Neural progenitor cell (in vitro differentiated cells): ENCODE data around the gene CSDE1.

Experiments
- EZH2 ChIP-seq: fragments of 200-600 bp; sonication (generic); IDR thresholded peaks from 2 replicates; pipeline ENCODE4 v1.6.1; 2017; ENCODE audit warnings: antibody characterized with exemption, mild to moderate bottlenecking, moderate library complexity
- EZH2phosphoT487 ChIP-seq: fragments of 200-600 bp; sonication (generic); IDR thresholded peaks from 2 replicates; pipeline ENCODE4 v1.6.1; 2017; ENCODE audit warnings: antibody characterized with exemption
- TF ChIP-seq, protein P1 (sequence below): fragments of 200-600 bp; sonication (generic); IDR thresholded peaks from 2 replicates; pipeline ENCODE4 v1.5.1; 2017; ENCODE audit warnings: antibody characterized with exemption, mild to moderate bottlenecking

DNA sequence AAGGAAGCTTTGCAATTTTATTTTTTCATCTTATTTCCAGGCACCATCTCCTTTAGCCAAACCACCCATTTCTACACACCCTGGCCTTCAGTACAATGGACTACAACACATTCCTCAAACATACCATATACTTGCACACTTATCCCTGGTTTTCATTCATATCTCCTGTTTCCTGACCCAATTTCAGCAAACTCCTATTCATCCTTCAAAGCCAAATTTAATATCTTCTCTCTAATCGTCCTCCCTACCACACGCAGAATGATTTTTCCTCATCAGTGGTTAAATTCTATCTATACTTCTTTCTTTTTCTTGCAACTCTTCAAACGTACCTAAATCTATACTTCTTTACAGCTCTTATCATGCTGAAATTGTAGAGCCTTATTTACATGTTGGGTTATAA, 90.8 kb downstream of the CSDE1 start:
- TF ChIP-seq, protein P1, sequence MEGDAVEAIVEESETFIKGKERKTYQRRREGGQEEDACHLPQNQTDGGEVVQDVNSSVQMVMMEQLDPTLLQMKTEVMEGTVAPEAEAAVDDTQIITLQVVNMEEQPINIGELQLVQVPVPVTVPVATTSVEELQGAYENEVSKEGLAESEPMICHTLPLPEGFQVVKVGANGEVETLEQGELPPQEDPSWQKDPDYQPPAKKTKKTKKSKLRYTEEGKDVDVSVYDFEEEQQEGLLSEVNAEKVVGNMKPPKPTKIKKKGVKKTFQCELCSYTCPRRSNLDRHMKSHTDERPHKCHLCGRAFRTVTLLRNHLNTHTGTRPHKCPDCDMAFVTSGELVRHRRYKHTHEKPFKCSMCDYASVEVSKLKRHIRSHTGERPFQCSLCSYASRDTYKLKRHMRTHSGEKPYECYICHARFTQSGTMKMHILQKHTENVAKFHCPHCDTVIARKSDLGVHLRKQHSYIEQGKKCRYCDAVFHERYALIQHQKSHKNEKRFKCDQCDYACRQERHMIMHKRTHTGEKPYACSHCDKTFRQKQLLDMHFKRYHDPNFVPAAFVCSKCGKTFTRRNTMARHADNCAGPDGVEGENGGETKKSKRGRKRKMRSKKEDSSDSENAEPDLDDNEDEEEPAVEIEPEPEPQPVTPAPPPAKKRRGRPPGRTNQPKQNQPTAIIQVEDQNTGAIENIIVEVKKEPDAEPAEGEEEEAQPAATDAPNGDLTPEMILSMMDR = no peak
- no peak for TF ChIP-seq EZH2
- no peak for TF ChIP-seq EZH2phosphoT487
